HFFc6 (cell line): ENCODE data around the gene PPP1R2. TPM values are rescaled to one million over a fixed set of nuclear protein-coding genes. Genes with fewer than 3 reads are reported as not detected.
A peak's percentile ranks its signal among the peaks of the same experiment; 100 is the strongest.

ENCODE experiments used
- DNase-seq: peaks from one replicate; pipeline ENCODE4 v3.0.0-alpha.2; 2018
- H3K27ac Mint-ChIP-seq: 2 replicates; pipeline ENCODE4 v1.8.0; 2020; ENCODE audit warnings: mild to moderate bottlenecking, mixed read lengths
- H3K27me3 Mint-ChIP-seq: 2 replicates; pipeline ENCODE4 v1.8.0; 2021; ENCODE audit warnings: mild to moderate bottlenecking, moderate library complexity, mixed read lengths; ENCODE audit not compliant: insufficient read depth
- H3K36me3 Mint-ChIP-seq: 2 replicates; pipeline ENCODE4 v1.8.0; 2021; ENCODE audit warnings: low read depth, mixed read lengths
- H3K4me1 Mint-ChIP-seq: 2 replicates; pipeline ENCODE4 v1.8.0; 2020; ENCODE audit warnings: low read depth, mixed read lengths
- H3K4me3 Mint-ChIP-seq: 2 replicates; pipeline ENCODE4 v1.8.0; 2020; ENCODE audit warnings: mild to moderate bottlenecking, moderate library complexity, mixed read lengths
- H3K9me3 Mint-ChIP-seq: 2 replicates; pipeline ENCODE4 v1.8.0; 2020; ENCODE audit warnings: mild to moderate bottlenecking, mixed read lengths
- total RNA-seq, 6 experiments: library from RNA; stranded (reverse); fragmentation: NEBNext Ultra II Directional; extraction: Animal tissue kit (Norgen Biotek cat#: 25700); gene quantifications; 2 replicates in 1 of 6; 3 replicates in 5 of 6; pipeline ENCODE4 v1.2.3, GENCODE V29; 2021
- TF ChIP-seq, protein P1 (sequence below): fragments of 200-600 bp; sonication (generic); IDR thresholded peaks from 2 replicates; pipeline ENCODE4 v1.5.0; 2021; ENCODE audit warnings: antibody characterized with exemption, mild to moderate bottlenecking

Gene PPP1R2
- total RNA-seq, 6 experiments from 2014 or later: 39.7 to 44.0 (median 42.0) TPM

DNA sequence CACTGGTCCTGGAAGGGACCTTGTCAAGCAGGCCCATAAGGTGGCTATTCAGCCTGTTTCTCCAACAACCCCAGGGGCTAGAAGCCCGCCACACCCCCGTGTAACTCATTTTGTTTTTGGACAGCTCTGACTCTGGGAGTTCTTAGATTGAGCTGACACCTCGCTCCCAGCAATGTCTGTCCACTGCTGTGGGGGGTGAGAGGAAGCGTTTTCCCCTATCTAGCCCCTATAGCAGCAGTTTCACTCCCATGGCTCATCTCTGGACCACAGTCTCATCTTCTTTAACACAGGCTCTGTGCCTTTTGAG lies 1.1 kb upstream of the PPP1R2 start:
- DNase-seq: no peak
- Mint-ChIP-seq H3K4me1 (peaks cover 54% of the 10 kb centered on the region), H3K4me3 (peak overlapping the region; percentile 94), H3K36me3 (no peaks in the 10 kb centered on the region), H3K27ac (no peak overlapping the region), H3K9me3 (no peaks in the 10 kb centered on the region), H3K27me3 (peaks cover 4% of the 10 kb centered on the region)
- TF ChIP-seq, protein P1, sequence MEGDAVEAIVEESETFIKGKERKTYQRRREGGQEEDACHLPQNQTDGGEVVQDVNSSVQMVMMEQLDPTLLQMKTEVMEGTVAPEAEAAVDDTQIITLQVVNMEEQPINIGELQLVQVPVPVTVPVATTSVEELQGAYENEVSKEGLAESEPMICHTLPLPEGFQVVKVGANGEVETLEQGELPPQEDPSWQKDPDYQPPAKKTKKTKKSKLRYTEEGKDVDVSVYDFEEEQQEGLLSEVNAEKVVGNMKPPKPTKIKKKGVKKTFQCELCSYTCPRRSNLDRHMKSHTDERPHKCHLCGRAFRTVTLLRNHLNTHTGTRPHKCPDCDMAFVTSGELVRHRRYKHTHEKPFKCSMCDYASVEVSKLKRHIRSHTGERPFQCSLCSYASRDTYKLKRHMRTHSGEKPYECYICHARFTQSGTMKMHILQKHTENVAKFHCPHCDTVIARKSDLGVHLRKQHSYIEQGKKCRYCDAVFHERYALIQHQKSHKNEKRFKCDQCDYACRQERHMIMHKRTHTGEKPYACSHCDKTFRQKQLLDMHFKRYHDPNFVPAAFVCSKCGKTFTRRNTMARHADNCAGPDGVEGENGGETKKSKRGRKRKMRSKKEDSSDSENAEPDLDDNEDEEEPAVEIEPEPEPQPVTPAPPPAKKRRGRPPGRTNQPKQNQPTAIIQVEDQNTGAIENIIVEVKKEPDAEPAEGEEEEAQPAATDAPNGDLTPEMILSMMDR: no peak

DNA sequence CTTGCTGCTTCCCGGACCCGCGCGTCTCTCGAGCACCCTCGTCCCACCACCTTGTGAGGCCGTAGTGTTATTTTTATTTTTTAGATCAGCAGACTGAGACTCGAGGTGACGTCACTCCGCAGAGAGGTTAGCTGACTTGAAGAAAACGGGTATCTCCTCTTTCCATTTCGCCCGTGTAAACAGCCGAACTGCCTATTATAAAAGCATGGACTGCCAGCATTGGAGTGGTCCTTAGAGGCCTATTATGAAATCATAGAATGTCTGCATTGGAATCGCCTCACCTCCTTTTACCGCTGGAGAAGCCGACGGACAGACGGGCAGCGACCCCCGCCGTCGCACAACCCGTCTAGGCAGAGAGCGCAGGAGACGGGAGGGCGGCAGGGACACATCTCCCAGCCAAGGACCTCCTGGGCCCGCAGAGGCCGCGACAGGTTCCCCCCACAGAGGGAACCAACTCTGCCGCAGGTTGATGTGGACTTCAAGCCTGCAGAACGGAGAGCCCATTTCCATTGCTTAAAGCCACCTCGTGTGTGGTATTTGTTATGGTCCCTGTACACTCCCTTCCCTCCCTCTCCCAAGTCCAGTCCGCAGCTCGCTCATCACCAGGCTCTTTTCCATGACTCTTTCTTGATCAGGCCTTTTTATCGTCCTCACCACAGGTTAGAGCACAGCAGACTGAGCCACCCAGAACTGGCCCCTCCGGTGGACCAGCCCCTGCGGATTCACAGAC lies 540 bp upstream of the PPP1R2 start:
- DNase-seq: no peak
- TF ChIP-seq, protein P1: no peak
- peaks cover 4% of the 10 kb centered on the region for H3K27me3 Mint-ChIP-seq
- H3K27ac Mint-ChIP-seq: no peak overlapping the region; the same call in 1 of the 2 replicates
- peaks cover 53% of the 10 kb centered on the region for H3K4me1 Mint-ChIP-seq
- peak overlapping the region; percentile 94 for H3K4me3 Mint-ChIP-seq
- no peaks in the 10 kb centered on the region for H3K36me3 Mint-ChIP-seq
- H3K9me3 Mint-ChIP-seq: no peaks in the 10 kb centered on the region

DNA sequence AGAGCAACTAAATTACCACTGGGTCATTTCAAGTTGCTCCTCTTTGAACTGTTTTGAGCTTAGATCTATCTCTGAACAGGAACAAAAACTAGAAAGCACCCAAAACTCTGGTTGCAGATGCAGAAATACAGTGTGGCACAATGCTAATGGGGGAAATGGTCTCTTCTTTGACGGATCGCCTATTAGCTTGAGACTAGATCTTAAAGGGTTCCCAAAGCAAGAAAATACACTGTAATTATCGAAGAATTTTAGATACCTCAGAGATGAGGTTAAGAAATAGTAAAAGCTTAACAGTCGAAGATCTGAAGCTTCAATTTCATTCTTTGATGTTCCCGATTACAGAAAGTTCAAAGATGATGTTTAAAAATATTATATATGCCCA lies 818 bp downstream of the PPP1R2 start:
- no peaks in the 10 kb centered on the region for H3K9me3 Mint-ChIP-seq
- peak overlapping the region; percentile 94 for H3K4me3 Mint-ChIP-seq
- TF ChIP-seq, protein P1: no peak
- H3K27ac Mint-ChIP-seq: peak overlapping the region; percentile 84
- H3K36me3 Mint-ChIP-seq: no peaks in the 10 kb centered on the region
- peaks cover 4% of the 10 kb centered on the region for H3K27me3 Mint-ChIP-seq
- H3K4me1 Mint-ChIP-seq: peaks cover 48% of the 10 kb centered on the region
- no peak for DNase-seq

DNA sequence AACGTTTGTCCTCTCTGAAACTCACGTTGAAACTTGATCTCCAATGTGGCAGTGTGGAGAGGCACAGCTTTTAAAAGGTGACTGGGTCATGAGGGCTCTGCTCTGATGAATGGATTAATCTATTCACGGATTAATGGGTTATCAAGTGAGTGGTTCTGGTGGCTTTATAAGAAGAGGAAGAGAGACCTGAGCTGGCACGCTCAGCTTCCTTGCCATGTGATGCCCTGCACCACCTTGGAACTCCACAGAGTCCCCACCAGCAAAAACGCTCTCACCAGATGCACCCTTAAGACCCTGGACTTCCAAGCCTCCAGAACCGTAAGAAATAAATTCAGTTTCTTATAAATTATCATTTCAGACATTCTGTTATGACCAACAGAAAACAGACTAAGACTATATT lies 2.6 kb downstream of the PPP1R2 start:
- no peak overlapping the region for H3K27ac Mint-ChIP-seq
- H3K4me1 Mint-ChIP-seq: peaks cover 34% of the 10 kb centered on the region
- H3K36me3 Mint-ChIP-seq: no peaks in the 10 kb centered on the region
- H3K4me3 Mint-ChIP-seq: no peak overlapping the region; the same call in 1 of the 2 replicates
- H3K27me3 Mint-ChIP-seq: peaks cover 4% of the 10 kb centered on the region
- H3K9me3 Mint-ChIP-seq: no peaks in the 10 kb centered on the region
- TF ChIP-seq, protein P1: no peak
- no peak for DNase-seq

DNA sequence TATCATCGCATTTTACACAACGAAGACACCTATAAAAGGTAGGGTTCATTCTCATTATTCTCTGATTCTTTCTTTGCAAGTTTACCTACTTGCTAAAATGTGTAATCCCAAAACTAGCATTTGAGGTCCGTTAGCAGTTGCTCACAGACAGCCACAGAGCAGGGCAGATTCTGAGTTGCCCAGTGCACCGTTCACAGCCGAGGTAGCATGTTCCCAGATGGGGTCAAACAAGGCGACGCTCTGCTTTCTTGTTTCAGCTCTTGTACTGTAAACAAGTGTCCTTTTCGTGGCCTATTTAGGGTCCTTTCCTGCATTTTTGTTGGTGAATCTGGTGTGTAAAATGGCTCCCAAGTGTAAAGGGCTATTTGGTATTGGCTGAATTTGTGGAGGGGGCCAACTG lies 3.1 kb downstream of the PPP1R2 start:
- TF ChIP-seq, protein P1: no peak
- peaks cover 29% of the 10 kb centered on the region for H3K4me1 Mint-ChIP-seq
- H3K9me3 Mint-ChIP-seq: no peaks in the 10 kb centered on the region
- H3K4me3 Mint-ChIP-seq: no peak overlapping the region
- H3K27ac Mint-ChIP-seq: no peak overlapping the region
- DNase-seq: no peak
- peaks cover 4% of the 10 kb centered on the region for H3K27me3 Mint-ChIP-seq
- H3K36me3 Mint-ChIP-seq: no peaks in the 10 kb centered on the region
